SJCRH30 (cell line): ENCODE measurements around the gene LLCFC1. TPM values are rescaled to one million over a fixed set of nuclear protein-coding genes. Genes with fewer than 3 reads are reported as not detected.

ENCODE experiments used
- DNase-seq, 2 experiments: peaks; one replicate each; pipeline ENCODE4 v3.0.0-alpha.2; 2015 to 2020
- H3K27ac ChIP-seq: fragments of 250-450 bp; sonication (Bioruptor Pico); 2 replicates; pipeline ENCODE4 v1.5.1; 2020; ENCODE audit warnings: mild to moderate bottlenecking, moderate library complexity
- H3K27me3 ChIP-seq: fragments of 250-450 bp; sonication (Bioruptor Pico); 2 replicates; pipeline ENCODE4 v1.5.1; 2020; ENCODE audit warnings: mild to moderate bottlenecking, moderate library complexity
- H3K36me3 ChIP-seq: fragments of 250-450 bp; sonication (Bioruptor Pico); 2 replicates; pipeline ENCODE4 v1.5.1; 2020; ENCODE audit warnings: mild to moderate bottlenecking, moderate library complexity
- H3K4me1 ChIP-seq: fragments of 250-450 bp; sonication (Bioruptor Pico); 2 replicates; pipeline ENCODE4 v1.5.1; 2020; ENCODE audit warnings: mild to moderate bottlenecking, moderate library complexity
- H3K4me3 ChIP-seq: fragments of 250-450 bp; sonication (Bioruptor Pico); 2 replicates; pipeline ENCODE4 v1.5.1; 2020; ENCODE audit warnings: mild to moderate bottlenecking, moderate library complexity
- H3K9me3 ChIP-seq: fragments of 250-450 bp; sonication (Bioruptor Pico); replicated peaks from 2 replicates; pipeline ENCODE4 v1.5.1; 2020; ENCODE audit warnings: mild to moderate bottlenecking, moderate library complexity
- total RNA-seq: library from RNA; depleted of rRNA; stranded (reverse); fragments of >200 nt; shearing (Covaris generic); gene quantifications from 2 replicates; pipeline ENCODE4 v1.2.3, GENCODE V29; 2014

The LLCFC1 gene
- total RNA-seq, 1 experiment from 2014 or later: not detected

GRCh38 chr7:142919656-142920055 lies 19.6 kb upstream of the LLCFC1 start:
- H3K4me3 ChIP-seq: no peak overlapping the region
- no peak for DNase-seq
- H3K4me1 ChIP-seq: no peaks in the 10 kb centered on the region
- no peaks in the 10 kb centered on the region for H3K9me3 ChIP-seq
- peaks cover 17% of the 10 kb centered on the region for H3K27me3 ChIP-seq
- H3K27ac ChIP-seq: no peak overlapping the region
- H3K36me3 ChIP-seq: no peaks in the 10 kb centered on the region

- H3K4me3 ChIP-seq: no peak overlapping the region
- H3K9me3 ChIP-seq: no peaks in the 10 kb centered on the region
- peaks cover 16% of the 10 kb centered on the region for H3K27me3 ChIP-seq
- no peak overlapping the region for H3K27ac ChIP-seq
- H3K4me1 ChIP-seq: no peaks in the 10 kb centered on the region
- DNase-seq: no peak
- no peaks in the 10 kb centered on the region for H3K36me3 ChIP-seq
Observed at GRCh38 chr7:142923391-142923790, 15.9 kb upstream of the LLCFC1 start.

- no peak overlapping the region for H3K27ac ChIP-seq
- H3K27me3 ChIP-seq: peaks cover 11% of the 10 kb centered on the region; the same call in 1 of the 2 replicates
- H3K36me3 ChIP-seq: no peaks in the 10 kb centered on the region
- H3K4me3 ChIP-seq: no peak overlapping the region
- no peaks in the 10 kb centered on the region for H3K9me3 ChIP-seq
- DNase-seq: no peak
- no peaks in the 10 kb centered on the region for H3K4me1 ChIP-seq
Observed at GRCh38 chr7:142925413-142925812, 13.9 kb upstream of the LLCFC1 start.

GRCh38 chr7:142927085-142927745 lies 12.1 kb upstream of the LLCFC1 start:
- no peak for DNase-seq
- Histone ChIP-seq H3K27ac (no peak overlapping the region), H3K36me3 (no peaks in the 10 kb centered on the region), H3K27me3 (peaks cover 11% of the 10 kb centered on the region; the same call in 1 of the 2 replicates), H3K9me3 (no peaks in the 10 kb centered on the region), H3K4me3 (no peak overlapping the region), H3K4me1 (no peaks in the 10 kb centered on the region)

GRCh38 chr7:142927949-142928348 lies 11.3 kb upstream of the LLCFC1 start:
- Histone ChIP-seq H3K36me3 (no peaks in the 10 kb centered on the region), H3K4me3 (no peak overlapping the region), H3K9me3 (no peaks in the 10 kb centered on the region), H3K27me3 (peaks cover 11% of the 10 kb centered on the region; the same call in 1 of the 2 replicates), H3K27ac (no peak overlapping the region), H3K4me1 (no peaks in the 10 kb centered on the region)
- DNase-seq: no peak

GRCh38 chr7:142930126-142930730 lies 9.1 kb upstream of the LLCFC1 start:
- H3K9me3 ChIP-seq: no peaks in the 10 kb centered on the region
- no peak for DNase-seq
- no peaks in the 10 kb centered on the region for H3K36me3 ChIP-seq
- H3K4me3 ChIP-seq: no peak overlapping the region
- H3K4me1 ChIP-seq: no peaks in the 10 kb centered on the region
- no peak overlapping the region for H3K27ac ChIP-seq
- peaks cover 8% of the 10 kb centered on the region for H3K27me3 ChIP-seq

- H3K9me3 ChIP-seq: no peaks in the 10 kb centered on the region
- no peaks in the 10 kb centered on the region for H3K36me3 ChIP-seq
- H3K27me3 ChIP-seq: peaks cover 9% of the 10 kb centered on the region
- no peak overlapping the region for H3K27ac ChIP-seq
- H3K4me1 ChIP-seq: no peaks in the 10 kb centered on the region
- no peak for DNase-seq
- H3K4me3 ChIP-seq: no peak overlapping the region
Observed at GRCh38 chr7:142932386-142933091, 6.7 kb upstream of the LLCFC1 start.

GRCh38 chr7:142933092-142933475 lies 6.2 kb upstream of the LLCFC1 start:
- no peak for DNase-seq
- H3K9me3 ChIP-seq: no peaks in the 10 kb centered on the region
- no peak overlapping the region for H3K27ac ChIP-seq
- peaks cover 6% of the 10 kb centered on the region for H3K27me3 ChIP-seq
- H3K4me1 ChIP-seq: no peaks in the 10 kb centered on the region
- H3K36me3 ChIP-seq: no peaks in the 10 kb centered on the region
- no peak overlapping the region for H3K4me3 ChIP-seq

GRCh38 chr7:142933624-142934023 lies 5.7 kb upstream of the LLCFC1 start, which contains the start of gene TRPV5:
TSS of gene TRPV5 (minus strand) at chr7:142933746. CDS start at chr7:142933459, 287 bp downstream.
- H3K9me3 ChIP-seq: no peaks in the 10 kb centered on the region
- H3K27me3 ChIP-seq: peaks cover 6% of the 10 kb centered on the region
- no peak within 1 kb of the TSS for H3K4me3 ChIP-seq
- no peaks in the 10 kb centered on the region for H3K4me1 ChIP-seq
- no peak for DNase-seq
- H3K36me3 ChIP-seq: no peaks in the 10 kb centered on the region
- no peak within 1 kb of the TSS for H3K27ac ChIP-seq

- Histone ChIP-seq H3K9me3 (no peaks in the 10 kb centered on the region), H3K4me3 (no peak overlapping the region), H3K27me3 (peaks cover 6% of the 10 kb centered on the region), H3K36me3 (no peaks in the 10 kb centered on the region), H3K27ac (no peak overlapping the region), H3K4me1 (no peaks in the 10 kb centered on the region)
- no peak for DNase-seq
Observed at GRCh38 chr7:142934056-142934455, 5.2 kb upstream of the LLCFC1 start.

- Histone ChIP-seq H3K27ac (no peak overlapping the region), H3K4me3 (no peak overlapping the region), H3K27me3 (peaks cover 9% of the 10 kb centered on the region), H3K36me3 (no peaks in the 10 kb centered on the region), H3K4me1 (no peaks in the 10 kb centered on the region), H3K9me3 (no peaks in the 10 kb centered on the region)
- no peak for DNase-seq
Observed at GRCh38 chr7:142935941-142936565, 3.2 kb upstream of the LLCFC1 start.

- Histone ChIP-seq H3K9me3 (no peaks in the 10 kb centered on the region), H3K4me3 (no peak overlapping the region), H3K4me1 (no peaks in the 10 kb centered on the region), H3K27ac (no peak overlapping the region), H3K27me3 (peaks cover 22% of the 10 kb centered on the region), H3K36me3 (no peaks in the 10 kb centered on the region)
- no peak for DNase-seq
Observed at GRCh38 chr7:142938611-142939010, 673 bp upstream of the LLCFC1 start.

GRCh38 chr7:142940966-142941535 lies 1.8 kb downstream of the LLCFC1 start:
- H3K4me3 ChIP-seq: no peak overlapping the region
- H3K9me3 ChIP-seq: no peaks in the 10 kb centered on the region

GRCh38 chr7:142941541-142941940 lies 2.3 kb downstream of the LLCFC1 start:
- Histone ChIP-seq H3K4me3 (no peak overlapping the region), H3K27me3 (peaks cover 27% of the 10 kb centered on the region; the same call in 1 of the 2 replicates), H3K9me3 (no peaks in the 10 kb centered on the region), H3K4me1 (no peaks in the 10 kb centered on the region), H3K36me3 (no peaks in the 10 kb centered on the region), H3K27ac (no peak overlapping the region)
- no peak for DNase-seq

More at GRCh38 chr7:142940966-142941535, 1.8 kb downstream of the LLCFC1 start:
- Histone ChIP-seq H3K27ac (no peak overlapping the region), H3K4me1 (no peaks in the 10 kb centered on the region), H3K27me3 (peaks cover 29% of the 10 kb centered on the region; the same call in 1 of the 2 replicates), H3K36me3 (no peaks in the 10 kb centered on the region)
- no peak for DNase-seq
